Peyer's patch (tissue), 4 donors: ENCODE results near the gene NR4A1.

Experiments used
- POLR2A ChIP-seq, 2 donors: fragments of 450-650 bp; IDR thresholded peaks; one replicate each; pipeline ENCODE4 v1.5.1; 2017; ENCODE audit warnings: antibody characterized with exemption in 2 of 2, mild to moderate bottlenecking in 2 of 2, moderate library complexity in 2 of 2
- TF ChIP-seq, protein P1 (sequence below), 6 experiments: fragments of 450-650 bp in 4 of 6; fragments of 200-600 bp in 2 of 6; sonication (generic) in 1 of 6; IDR thresholded peaks; one replicate each; pipeline ENCODE4 v1.5.1; 2017 to 2019; ENCODE audit warnings: antibody characterized with exemption in 6 of 6, mild to moderate bottlenecking in 3 of 6, moderate library complexity in 1 of 6

DNA sequence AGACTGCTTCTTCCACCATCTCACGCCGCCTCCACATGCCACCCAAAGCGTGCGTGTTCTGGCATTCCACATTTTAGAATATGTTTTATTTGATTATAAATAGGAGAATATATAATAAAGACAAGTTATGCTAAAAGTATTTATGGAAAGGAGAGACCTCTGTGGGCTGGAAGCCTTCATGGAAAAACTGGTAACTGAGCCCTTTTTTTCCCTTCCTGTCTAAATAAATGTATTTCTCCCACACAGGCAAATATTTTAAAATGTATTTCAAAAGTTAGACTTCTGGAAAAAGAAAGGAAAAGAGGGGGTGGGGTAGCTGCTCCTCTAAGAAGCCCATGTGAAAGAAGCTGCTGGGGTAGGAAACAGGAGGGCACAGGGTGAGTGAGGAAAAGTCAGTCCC, 16.1 kb upstream of the NR4A1 start:
- TF ChIP-seq, protein P1, sequence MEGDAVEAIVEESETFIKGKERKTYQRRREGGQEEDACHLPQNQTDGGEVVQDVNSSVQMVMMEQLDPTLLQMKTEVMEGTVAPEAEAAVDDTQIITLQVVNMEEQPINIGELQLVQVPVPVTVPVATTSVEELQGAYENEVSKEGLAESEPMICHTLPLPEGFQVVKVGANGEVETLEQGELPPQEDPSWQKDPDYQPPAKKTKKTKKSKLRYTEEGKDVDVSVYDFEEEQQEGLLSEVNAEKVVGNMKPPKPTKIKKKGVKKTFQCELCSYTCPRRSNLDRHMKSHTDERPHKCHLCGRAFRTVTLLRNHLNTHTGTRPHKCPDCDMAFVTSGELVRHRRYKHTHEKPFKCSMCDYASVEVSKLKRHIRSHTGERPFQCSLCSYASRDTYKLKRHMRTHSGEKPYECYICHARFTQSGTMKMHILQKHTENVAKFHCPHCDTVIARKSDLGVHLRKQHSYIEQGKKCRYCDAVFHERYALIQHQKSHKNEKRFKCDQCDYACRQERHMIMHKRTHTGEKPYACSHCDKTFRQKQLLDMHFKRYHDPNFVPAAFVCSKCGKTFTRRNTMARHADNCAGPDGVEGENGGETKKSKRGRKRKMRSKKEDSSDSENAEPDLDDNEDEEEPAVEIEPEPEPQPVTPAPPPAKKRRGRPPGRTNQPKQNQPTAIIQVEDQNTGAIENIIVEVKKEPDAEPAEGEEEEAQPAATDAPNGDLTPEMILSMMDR (IDR thresholded peaks at IDR 0.05) = no peak
- no peak for TF ChIP-seq POLR2A (IDR thresholded peaks at IDR 0.05)
